ENCODE data around the gene LNPEP. TPM values are rescaled to one million over a fixed set of nuclear protein-coding genes. Genes with fewer than 3 reads are reported as not detected.

The LNPEP gene
- total RNA-seq, 1 donor from 2014 or later = 40.8 TPM

GRCh38 chr5:96945144-96945897 lies 9.4 kb downstream of the LNPEP start:
- peaks cover 21% of the 10 kb centered on the region for H3K36me3 Mint-ChIP-seq (ENCODE audit: unreplicated experiment)
- H3K4me1 Mint-ChIP-seq (ENCODE audit: unreplicated experiment) = peaks cover 27% of the 10 kb centered on the region
- TF ChIP-seq CTCF (IDR thresholded peaks at IDR 0.05) = no peak
- H3K27me3 Mint-ChIP-seq (ENCODE audit: unreplicated experiment) = no peaks in the 10 kb centered on the region
- no peaks in the 10 kb centered on the region for H3K9me3 Mint-ChIP-seq (ENCODE audit: unreplicated experiment)
- H3K27ac Mint-ChIP-seq (ENCODE audit: unreplicated experiment) = no peak overlapping the region
- no peak for DNase-seq (ENCODE audit: extremely low spot score, unreplicated experiment)
- no peak overlapping the region for H3K4me3 Mint-ChIP-seq (ENCODE audit: unreplicated experiment)

GRCh38 chr5:96946381-96946780 lies 10.5 kb downstream of the LNPEP start:
- DNase-seq (ENCODE audit: extremely low spot score, unreplicated experiment) = no peak
- Mint-ChIP-seq H3K9me3 (ENCODE audit: unreplicated experiment) (no peaks in the 10 kb centered on the region), H3K27ac (ENCODE audit: unreplicated experiment) (no peak overlapping the region), H3K4me3 (ENCODE audit: unreplicated experiment) (no peak overlapping the region), H3K36me3 (ENCODE audit: unreplicated experiment) (peaks cover 15% of the 10 kb centered on the region), H3K27me3 (ENCODE audit: unreplicated experiment) (no peaks in the 10 kb centered on the region), H3K4me1 (ENCODE audit: unreplicated experiment) (peaks cover 22% of the 10 kb centered on the region)
- TF ChIP-seq CTCF (IDR thresholded peaks at IDR 0.05) = no peak

- Mint-ChIP-seq H3K9me3 (ENCODE audit: unreplicated experiment) (no peaks in the 10 kb centered on the region), H3K4me1 (ENCODE audit: unreplicated experiment) (peaks cover 18% of the 10 kb centered on the region), H3K27me3 (ENCODE audit: unreplicated experiment) (no peaks in the 10 kb centered on the region), H3K36me3 (ENCODE audit: unreplicated experiment) (peaks cover 9% of the 10 kb centered on the region), H3K4me3 (ENCODE audit: unreplicated experiment) (no peak overlapping the region), H3K27ac (ENCODE audit: unreplicated experiment) (no peak overlapping the region)
- DNase-seq (ENCODE audit: extremely low spot score, unreplicated experiment) = no peak
- TF ChIP-seq CTCF (IDR thresholded peaks at IDR 0.05) = no peak
These were observed 16.4 kb downstream of the LNPEP start for GRCh38 chr5:96952118-96952750.

GRCh38 chr5:96952974-96953730 lies 17.3 kb downstream of the LNPEP start:
- no peaks in the 10 kb centered on the region for H3K27me3 Mint-ChIP-seq (ENCODE audit: unreplicated experiment)
- no peak for TF ChIP-seq CTCF (IDR thresholded peaks at IDR 0.05)
- peaks cover 9% of the 10 kb centered on the region for H3K36me3 Mint-ChIP-seq (ENCODE audit: unreplicated experiment)
- no peaks in the 10 kb centered on the region for H3K9me3 Mint-ChIP-seq (ENCODE audit: unreplicated experiment)
- no peak overlapping the region for H3K27ac Mint-ChIP-seq (ENCODE audit: unreplicated experiment)
- no peak for DNase-seq (ENCODE audit: extremely low spot score, unreplicated experiment)
- no peak overlapping the region for H3K4me3 Mint-ChIP-seq (ENCODE audit: unreplicated experiment)
- peaks cover 22% of the 10 kb centered on the region for H3K4me1 Mint-ChIP-seq (ENCODE audit: unreplicated experiment)

All from osteocyte (in vitro differentiated cells).